ENCODE results near the gene C8G.

DNA sequence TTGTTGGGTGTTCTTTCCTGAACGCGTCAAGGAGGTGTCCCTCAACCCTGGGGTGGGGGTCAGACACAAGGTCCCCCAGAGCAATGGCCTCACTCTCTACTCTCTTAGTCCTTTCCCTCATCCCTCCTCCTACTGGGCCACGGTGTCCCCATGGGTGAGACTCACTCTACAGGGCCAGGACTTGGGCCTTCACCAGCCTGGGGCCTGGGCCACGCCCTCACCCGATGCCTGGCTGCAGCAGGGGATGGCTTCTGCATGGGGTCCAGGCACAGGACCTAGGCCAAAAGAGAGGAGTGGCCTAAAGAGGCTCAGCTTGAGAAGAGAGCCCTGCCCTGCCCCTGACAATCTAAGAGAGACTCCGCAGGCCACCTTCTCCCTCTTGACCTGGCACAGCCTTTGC lies 12.9 kb downstream of the C8G start:
- TF ChIP-seq GATA3 (IDR thresholded peaks at IDR 0.05; ENCODE audit: low read depth, low read length) (no peak), GATA2 (IDR thresholded peaks at IDR 0.05; ENCODE audit: low read depth, low read length) (no peak)

Data from SH-SY5Y (cell line).